Activated CD4-positive, alpha-beta T cell treated with anti-CD3 and anti-CD28 coated beads, Interleukin-2, amount 50 U/mL, for 24 hours (primary cell): ENCODE results near the gene EXD3.

Source experiments
- DNase-seq, 2 donors: peaks; one replicate each; pipeline ENCODE4 v3.0.0-alpha.2; 2020; ENCODE audit warnings: low read depth in 1 of 2, low spot score in 1 of 2

The EXD3 gene

DNA sequence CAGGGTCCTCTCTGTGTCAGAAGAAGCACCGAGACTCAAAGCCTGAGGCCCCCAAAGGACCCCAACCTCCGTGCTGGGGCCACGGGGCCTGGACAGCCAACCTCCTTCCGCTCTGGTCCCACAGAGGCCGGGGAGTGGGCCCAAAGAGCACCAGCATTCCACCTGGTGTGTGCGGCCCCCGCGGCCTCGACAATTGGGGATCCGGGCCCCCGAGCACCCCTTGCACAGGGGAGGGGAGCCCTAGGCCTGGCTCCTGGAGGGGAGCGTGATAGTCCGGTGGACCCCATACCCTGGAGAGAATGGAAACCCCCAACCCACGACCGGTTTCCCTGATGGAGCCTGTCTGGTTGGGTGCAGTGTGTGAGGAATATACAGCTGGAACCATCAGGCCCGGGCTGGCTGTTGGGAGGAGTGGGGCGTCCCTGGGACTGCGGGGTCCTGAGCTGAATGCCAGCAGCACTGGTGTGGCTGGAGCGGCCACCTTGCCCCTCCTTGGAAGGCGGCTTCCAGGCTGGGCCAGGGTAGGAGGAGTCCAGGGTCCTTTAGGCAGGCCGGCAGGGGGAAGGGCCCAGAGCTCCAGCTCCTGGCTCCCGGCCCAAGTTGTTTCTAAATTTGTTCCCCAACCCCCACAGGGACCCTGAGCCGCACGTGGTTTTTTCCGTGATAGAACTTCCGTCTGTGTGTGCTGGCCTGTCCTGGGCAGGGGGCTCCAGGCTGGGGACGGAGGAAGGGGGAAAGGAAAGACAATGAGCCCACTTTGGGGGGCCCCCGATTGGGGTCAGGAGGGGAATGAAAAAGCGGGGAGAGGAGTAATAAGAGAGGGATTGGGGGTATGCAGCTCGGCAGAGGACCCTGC is 146.3 kb downstream of the EXD3 start:
- DNase-seq, result no peak

DNA sequence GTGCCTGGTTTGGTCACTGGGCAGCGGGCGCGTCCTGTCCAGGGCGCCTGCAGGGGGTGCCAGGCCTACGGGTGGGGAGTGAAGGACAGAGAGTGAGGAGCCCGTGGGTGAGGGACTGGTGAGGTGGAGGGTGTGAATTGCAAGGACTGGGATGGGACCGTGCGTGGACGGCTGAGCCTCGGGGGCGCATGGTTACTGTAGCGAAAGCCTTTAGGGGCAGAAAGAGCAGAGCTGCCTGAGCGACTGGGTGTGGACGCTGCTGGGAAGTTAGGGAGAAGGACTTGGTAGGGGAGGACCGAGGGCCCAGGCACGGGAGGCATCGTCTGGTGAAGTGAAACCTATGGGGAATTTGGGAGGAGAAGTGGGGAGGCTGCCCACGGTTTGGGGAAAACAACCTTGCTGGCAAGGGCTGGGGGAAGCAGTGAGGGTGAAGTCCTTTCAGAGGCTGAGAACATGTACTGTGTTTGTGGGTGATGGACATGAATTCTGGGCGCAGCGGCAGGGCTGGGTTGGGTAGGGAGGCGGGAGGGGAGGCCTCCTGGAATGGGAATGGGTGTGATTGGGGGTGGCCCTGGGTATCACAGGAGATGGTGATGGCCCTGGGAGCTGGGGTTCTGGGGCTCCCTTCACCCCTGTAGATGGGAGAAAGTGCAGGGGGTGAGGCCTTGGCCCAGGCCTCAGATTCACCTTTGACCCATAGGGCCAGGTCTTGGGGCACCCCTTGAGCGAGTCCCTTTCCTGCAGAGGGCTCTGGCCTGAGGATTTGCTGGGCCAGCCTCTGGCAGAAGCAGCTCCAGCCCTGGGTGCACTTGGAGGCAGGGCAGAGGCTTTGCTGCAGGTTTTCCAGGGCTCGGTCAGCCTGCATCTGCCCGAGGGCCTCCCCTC is 147.1 kb downstream of the EXD3 start:
- DNase-seq, result no peak

DNA sequence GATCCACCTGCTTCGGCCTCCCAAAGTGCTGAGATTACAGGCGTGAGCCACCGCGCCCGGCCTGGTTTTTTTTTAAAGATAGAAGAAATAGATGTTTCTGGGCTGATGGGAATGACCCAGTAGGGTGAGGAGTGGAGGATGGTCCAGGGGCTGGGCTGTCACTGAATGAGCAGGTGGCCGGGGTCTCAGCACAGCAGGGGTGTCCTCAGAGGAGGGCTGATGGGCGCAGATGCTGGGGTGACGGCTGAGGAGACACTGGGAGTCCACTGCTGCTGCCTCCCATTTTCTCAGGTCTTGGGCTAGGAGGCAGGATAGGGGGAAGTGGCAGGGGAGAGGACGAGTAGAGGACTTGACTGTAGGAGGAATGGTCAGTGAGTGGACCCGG is 147.8 kb downstream of the EXD3 start:
- DNase-seq, result no peak

DNA sequence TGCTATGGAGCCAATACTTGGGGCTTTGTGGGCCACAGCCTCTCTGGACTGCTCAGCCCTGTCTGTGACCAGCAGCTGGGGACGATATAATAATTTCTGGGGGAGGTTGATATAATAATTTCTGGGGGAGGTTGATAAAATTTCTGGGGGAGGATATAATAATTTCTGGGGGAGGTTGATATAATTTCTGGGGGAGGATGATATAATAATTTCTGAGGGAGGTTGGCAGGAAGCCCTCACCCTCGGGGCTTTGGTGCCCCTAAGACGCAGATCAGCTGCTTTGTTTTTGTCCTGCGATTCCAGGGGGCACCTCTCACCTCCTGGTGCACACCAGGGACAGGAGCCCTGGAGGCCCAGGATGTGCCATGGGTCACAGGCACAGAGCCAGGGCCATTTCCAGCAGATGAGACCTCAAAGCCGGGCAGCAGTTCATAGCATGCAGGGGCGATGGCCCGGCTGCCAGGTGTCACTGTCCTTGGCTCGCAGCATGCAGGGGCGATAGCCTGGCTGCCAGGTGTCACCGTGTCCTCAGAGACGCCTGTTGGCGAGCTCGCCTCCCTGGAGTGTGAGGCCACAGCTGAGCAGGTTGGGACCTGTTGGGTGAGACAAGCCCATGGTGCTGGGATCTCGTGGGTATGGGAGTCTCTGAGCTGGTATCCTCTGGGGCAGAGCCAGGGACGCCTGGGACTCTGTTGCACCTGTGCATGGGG is 149.2 kb downstream of the EXD3 start:
- no peak for DNase-seq

DNA sequence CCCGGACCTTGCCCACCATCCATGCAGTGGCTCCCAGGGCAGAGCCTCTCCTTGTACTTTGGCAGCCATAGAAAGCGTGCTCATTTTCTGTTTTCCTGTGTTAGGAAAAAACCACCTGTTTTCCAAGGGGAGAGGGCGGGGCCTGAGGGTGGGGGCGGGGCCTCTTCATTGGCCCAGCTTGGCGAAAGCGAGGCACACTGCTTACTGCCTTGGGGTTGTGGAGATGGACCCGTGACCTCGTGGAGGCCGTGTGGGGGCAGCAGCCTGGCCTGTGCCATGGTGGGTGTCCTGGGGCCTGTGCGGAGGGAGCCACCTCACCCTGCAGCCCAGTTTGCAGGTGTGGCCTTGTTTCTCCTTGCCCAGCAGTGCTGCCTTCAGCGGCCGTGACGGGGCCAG is 149.9 kb downstream of the EXD3 start:
- DNase-seq, result no peak

DNA sequence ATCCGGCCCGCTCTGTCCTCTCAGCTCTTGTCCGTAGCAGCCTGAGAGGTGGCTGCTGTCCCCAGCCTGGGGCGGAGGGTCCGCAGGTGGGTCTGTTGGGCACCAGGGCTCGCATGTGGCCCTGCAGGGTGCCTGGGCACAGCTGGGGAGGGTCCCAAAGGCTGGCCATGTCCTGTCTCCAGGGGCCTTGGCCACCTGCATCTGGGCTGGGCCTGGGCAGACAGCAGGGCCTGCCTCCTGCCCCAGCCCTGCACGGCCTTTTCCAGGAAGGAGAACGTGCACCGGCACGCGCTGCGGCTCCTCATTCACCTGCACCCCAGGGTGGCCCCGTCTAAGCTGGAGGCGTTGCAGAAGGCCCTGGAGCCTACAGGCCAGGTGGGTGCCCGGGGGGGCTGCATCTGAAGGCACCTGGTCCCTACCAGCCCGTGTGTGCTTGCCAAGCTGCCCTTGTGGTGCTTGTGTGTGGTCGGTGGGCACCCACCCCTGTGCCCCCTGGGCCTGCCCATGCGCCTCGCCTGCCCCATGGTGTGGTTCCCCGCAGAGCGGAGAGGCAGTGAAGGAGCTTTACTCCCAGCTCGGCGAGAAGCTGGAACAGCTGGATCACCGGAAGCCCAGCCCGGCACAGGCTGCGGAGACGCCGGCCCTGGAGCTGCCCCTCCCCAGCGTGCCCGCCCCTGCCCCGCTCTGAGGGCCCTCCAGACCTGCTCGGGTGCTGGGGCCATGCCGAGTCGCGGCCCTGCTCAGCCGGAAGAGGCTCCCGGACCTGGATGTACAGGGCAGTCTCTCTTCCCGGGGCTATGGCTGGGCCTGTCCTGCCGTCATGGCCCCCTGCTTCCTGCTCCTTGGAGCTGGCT is 150.5 kb downstream of the EXD3 start:
- DNase-seq, result no peak

DNA sequence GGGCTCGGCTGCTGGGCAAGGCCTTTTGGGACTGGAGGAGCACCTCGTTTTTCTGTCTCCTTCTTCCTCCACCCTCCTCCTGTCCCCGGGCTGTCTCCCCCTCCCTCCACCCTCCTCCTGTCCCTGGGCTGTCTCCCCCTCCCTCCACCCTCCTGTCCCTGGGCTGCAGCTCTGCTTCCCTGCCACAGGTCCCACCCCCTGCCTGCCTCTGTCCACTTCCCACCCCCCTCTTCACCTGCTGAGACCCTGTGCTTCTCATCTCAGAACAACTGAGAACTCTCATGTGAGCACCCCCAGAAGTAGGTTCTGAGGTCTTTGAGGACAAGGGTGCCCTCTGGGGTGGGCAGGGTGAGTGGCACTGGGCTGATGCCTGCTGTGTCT is 151.3 kb downstream of the EXD3 start:
- DNase-seq, result no peak

DNA sequence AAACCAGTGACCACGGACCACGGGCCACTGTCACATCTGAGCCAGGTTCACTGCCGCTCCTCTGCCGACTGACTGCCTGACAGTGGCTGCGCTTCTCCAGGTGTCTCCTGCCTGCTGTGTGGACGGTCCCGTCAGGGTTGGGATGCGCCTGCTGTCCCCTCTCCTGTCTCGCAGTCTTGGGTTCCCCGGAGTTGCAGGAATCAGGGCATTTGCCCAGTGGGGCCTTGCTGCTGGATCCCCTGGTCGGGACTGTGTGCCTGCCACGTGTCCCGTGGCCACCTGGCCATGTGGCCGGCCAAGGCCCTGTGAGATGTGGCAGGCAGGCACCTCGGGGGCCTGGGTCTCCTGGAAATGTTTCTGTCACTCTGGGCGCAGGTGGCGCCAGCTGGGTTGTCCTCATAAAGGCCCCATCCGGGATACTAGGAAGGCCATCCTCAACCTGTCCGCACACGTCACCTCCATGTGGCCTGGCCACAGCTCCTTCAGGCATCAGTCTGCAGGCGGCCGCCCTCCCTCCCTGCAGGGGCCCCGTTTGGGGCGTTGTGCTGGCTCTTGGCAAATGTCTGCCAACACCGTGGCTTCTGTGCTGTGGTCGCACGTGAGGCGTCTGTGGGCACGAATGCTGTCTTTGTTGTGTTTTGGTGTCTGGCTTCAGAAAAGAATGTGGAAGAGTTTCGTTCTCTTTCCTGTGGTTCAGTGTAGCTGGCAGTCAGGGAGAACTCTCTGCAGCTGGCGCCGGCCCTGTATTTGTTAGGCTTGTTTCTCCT is 151.8 kb downstream of the EXD3 start:
- no peak for DNase-seq

DNA sequence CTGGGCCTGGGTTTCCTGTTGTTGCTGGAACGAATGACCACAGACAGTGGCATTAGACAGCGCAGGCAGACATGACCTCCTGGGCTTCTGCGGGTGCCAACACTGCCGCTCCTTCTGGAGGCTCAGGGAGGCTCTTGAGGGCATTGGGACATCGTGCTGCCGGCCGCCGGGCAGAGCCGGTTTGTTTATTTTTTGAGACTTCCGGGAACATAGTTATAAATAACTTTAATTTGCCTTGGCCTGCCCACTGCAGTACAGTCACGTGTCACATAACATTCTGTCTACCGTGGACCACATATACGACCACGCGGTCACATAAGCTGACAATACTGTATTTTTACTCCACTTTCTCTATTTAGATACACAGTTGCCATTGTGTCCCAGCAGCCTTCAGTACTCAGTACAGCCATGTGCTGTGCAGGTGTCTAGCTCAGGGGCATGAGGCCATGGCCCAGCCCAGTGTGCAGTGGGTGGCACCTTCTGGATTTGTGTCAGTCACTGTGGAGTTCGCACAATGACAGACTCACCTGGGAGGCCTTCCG is 153.7 kb downstream of the EXD3 start:
- no peak for DNase-seq

DNA sequence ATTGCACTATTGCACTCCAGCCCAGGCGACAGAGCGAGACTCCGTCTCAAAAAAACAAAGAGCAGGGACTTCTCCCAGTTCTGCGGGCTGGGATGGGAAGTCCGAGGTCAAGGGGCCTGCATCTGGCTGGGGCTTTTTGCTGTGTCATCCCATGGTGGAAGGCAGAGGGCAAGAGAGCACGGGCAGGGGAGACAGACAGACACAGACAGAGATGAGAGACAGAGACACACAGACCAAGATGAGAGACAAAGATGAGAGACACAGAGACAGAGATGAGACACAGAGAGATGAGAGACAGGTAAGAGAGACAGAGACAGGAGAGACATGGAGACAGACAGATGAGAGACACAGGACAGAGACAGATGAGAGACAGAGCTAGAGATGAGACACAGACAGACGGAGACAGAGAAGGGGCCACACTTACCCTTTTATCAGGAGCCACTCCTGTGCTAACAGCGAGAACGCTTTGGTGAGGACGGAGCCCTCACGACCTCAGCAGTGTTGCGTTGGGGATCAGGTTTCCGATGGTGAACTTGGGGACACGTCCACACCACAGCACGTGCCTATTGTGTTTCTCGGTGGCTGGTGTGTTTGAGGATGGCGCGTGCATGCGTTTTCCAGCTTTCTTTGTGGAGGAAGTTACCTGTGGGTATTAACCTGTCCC is 154.3 kb downstream of the EXD3 start:
- DNase-seq, result no peak

DNA sequence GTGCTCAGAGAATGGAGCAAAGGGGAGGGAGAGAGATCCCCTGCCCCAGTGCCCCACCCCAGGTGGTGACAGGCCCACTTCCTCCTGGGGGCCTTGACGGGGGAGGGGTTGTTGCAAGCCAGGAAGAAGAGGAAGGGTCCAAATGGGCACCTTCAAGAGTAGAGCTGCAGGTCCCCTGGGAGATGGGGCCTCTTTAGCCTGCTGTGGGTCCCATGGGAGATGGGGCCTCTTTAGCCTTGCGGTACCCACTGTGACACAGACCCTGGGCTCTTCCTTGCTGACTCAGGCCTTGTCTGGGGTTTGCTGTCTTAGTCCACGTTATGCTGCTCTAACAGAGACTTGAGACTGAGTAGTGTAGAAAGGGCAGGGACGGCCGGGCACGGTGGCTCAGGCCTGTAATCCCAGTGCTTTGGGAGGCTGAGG is 155.0 kb downstream of the EXD3 start:
- no peak for DNase-seq

DNA sequence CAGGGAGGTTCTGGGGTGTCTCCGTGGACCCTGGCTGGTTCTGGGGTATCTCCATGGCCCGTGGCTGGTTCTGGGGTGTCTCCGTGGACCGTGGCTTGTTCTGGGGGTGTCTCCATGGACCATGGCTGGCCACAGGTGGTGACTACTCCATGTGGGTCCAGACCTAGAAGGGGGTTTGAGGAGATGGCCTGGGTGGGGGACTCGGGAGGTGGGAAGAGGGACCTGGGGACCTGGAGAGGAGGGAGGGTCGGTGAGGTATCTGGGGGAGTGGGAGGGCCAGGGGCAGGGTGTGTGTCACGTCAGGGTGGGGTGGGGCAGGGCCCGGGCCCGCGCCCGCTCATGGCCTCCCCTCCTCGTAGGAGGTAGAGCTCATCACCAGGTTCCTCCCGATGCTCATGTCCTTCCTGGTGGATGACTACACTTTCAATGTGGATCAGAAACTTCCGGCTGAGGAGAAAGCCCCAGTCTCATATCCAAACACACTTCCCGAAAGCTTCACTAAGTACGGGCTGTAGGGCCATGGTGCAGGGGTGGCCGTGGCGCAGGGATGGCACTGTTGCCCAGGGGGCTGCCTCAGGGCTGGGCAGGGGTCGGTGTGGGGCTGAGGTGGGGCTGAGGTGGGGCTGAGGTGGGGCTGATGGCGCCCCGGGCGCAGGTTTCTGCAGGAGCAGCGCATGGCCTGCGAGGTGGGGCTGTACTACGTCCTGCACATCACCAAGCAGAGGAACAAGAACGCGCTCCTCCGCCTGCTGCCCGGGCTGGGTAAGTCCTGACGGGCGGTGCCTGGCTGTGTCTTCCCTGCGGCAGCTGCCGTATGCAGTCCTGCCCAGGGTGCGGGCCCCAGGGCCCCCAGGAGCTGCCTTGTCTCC is 156.1 kb downstream of the EXD3 start:
- no peak for DNase-seq

DNA sequence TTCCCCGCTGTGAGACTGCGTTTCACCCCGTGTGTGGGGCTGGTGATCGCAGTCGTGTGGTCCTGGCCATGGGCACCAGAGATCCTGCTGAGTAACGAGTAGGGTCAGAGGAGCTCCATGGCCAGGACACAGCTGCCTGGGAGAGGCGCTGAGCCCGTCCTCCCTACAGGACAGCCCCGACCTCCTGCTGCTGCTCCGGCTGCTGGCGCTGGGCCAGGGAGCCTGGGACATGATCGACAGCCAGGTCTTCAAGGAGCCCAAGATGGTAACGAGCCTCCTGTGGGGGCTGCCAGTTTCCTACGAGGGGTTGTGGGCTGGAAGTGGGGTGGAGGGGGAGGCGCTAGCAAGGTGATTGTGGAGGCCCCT is 156.8 kb downstream of the EXD3 start:
- DNase-seq, result no peak

DNA sequence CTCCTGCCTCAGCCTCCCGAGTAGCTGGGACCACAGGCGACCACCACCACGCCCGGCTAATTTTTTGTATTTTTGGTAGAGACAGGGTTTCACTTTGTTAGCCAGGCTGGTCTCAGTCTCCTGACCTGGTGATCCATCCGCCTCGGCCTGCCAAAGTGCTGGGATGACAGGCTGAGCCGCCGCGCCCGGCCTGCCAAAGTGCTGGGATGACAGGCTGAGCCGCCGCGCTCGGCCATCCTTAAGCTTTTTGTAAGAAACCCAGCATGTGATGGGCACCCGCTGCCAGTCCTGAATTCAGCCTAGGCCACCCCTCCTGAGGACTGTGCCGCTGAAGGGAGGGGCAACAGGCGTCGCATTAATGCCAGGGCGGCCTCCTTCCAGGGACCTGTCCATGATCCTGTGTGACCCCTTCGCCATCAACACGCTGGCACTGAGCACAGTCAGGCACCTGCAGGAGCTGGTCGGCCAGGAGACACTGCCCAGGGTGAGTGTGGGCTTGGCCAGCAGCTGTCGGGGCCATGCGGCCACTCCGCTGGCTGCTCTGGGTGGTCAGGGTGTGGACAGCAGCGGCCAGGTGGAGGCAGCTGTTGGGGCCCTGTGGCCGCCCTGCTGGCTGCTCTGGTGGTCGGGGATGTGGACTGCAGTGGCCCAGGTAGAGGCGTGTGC is 157.3 kb downstream of the EXD3 start:
- no peak for DNase-seq

DNA sequence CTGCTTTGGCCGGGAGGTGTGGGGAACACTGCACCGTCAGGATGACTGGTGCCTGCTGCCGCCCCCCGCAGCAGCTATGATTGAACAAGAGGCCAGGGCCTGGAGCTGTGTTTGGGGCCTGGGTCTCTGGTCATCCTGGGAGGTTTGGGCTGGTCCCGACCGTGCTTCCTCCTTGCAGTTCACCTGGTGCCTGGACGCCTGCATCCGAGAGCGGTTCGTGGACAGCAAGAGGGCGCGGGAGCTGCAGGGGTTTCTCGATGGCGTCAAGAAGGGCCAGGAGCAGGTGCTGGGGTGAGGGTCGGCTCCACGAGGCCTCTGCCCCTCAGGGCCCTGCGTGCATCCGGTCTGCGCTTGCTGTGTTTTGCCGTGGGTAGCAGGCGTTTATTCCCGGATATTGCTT is 158.9 kb downstream of the EXD3 start:
- DNase-seq, result no peak

DNA sequence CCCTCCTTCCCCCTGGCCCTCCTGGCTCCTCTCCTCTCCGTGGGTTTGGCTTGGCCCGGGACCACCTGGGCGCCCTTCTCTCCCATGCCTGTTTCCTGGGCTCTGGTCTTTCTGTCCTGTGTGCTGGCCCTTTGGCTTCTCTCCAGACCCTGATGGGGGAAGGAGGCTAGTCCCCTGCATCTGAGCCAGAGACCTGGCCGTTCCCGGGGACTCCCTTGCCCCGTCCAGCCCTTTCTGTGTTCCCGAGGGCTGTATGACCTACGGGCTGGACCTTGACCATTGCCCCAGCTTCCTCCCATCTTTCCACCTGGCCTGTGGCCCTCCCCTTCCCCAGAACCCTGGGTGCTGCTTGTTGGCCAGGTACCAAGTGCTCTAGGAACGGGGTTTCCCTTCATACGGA is 159.5 kb downstream of the EXD3 start:
- DNase-seq, result no peak

DNA sequence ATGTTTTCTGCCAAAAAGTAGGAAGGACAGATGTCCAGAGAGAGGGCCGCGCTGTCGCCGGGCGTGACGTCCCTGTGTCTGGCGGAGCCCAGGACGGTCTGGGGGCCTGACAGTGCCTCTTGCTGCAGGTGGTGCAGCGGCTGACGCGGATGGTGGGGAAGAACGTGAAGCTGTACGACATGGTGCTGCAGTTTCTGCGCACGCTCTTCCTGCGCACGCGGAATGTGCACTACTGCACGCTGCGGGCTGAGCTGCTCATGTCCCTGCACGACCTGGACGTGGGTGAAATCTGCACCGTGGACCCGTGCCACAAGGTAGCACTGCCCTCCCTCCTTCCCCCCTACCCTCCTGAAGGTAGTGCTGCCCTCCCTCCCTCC is 160.1 kb downstream of the EXD3 start:
- no peak for DNase-seq
